ENCODE results near the gene EML1.

DNA sequence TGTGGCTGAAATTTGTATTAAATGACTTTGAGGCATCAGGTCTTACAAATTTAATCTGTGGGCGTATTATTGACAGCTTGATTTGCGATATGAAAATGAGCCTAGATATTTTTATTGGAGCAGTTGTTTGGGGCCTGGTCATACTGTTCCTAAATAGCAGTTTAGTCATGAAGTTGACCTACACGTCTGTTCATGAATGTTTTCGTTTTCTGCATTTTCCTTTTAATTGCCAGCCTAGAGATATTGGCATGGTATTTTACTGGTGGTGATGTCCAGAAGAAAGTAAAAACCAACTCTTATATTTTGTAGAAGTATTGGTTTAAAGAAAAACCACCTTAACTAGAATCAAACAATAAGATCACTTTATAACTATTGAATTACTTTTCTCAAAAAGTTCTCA, 1.8 kb downstream of the EML1 start:
- TF ChIP-seq, protein P1, sequence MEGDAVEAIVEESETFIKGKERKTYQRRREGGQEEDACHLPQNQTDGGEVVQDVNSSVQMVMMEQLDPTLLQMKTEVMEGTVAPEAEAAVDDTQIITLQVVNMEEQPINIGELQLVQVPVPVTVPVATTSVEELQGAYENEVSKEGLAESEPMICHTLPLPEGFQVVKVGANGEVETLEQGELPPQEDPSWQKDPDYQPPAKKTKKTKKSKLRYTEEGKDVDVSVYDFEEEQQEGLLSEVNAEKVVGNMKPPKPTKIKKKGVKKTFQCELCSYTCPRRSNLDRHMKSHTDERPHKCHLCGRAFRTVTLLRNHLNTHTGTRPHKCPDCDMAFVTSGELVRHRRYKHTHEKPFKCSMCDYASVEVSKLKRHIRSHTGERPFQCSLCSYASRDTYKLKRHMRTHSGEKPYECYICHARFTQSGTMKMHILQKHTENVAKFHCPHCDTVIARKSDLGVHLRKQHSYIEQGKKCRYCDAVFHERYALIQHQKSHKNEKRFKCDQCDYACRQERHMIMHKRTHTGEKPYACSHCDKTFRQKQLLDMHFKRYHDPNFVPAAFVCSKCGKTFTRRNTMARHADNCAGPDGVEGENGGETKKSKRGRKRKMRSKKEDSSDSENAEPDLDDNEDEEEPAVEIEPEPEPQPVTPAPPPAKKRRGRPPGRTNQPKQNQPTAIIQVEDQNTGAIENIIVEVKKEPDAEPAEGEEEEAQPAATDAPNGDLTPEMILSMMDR (IDR thresholded peaks at IDR 0.05) = no peak
- TF ChIP-seq POLR2A (IDR thresholded peaks at IDR 0.05; ENCODE audit: low read depth) = no peak

Data from esophagus muscularis mucosa (tissue), 3 donors.